Measurements from ENCODE around the gene SF3B5.

DNA sequence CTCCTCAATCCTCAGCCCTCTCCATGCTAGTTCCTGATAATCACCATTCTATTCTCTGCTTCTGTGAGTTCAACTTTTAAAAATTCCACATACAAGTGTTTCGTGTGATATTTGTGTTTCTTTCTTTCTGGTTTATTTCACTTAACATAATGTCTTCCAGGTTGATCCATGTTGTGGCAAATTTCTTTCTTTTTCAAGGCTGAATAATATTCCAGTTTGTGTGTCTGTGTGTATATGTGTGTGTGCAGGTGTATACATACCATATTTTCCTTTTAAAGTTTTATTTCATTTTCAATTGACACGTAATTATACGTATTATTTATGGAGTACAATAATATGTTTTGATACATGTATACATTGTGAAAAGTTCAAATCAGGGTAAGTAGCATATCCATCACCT lies 19.8 kb upstream of the SF3B5 start:
- TF ChIP-seq HEY1 (CRISPR knock-in tag; IDR thresholded peaks at IDR 0.05; ENCODE audit: borderline replicate concordance) = no peak
- no peak for TF ChIP-seq HDAC8 (tag; IDR thresholded peaks at IDR 0.05)
